ENCODE data around the gene MTRF1L.
A peak's percentile ranks its signal among the peaks of the same experiment; 100 is the strongest.

The MTRF1L gene

GRCh38 chr6:152948150-152948768, 54.2 kb downstream of the MTRF1L start:
- H3K9me2 ChIP-seq (replicated peaks; ENCODE audit: control insufficient read depth, low read length): no peaks in the 10 kb centered on the region
- no peaks in the 10 kb centered on the region for H3K9me3 ChIP-seq (ENCODE audit: control insufficient read depth, insufficient read depth, low read length)
- no peak overlapping the region for H3K4me2 ChIP-seq (ENCODE audit: low read length)
- H3K27me3 ChIP-seq (ENCODE audit: control insufficient read depth, low read length): peaks cover 10% of the 10 kb centered on the region; the same call in 1 of the 2 replicates
- H3K27ac ChIP-seq (ENCODE audit: low read depth, low read length): no peak overlapping the region
- no peak overlapping the region for H3K4me3 ChIP-seq (ENCODE audit: low read length)
- H3K79me2 ChIP-seq (ENCODE audit: control insufficient read depth, low read length): no peaks in the 10 kb centered on the region
- no peaks in the 10 kb centered on the region for H4K20me1 ChIP-seq (ENCODE audit: control insufficient read depth, insufficient read depth, low read depth, low read length)
- no peaks in the 10 kb centered on the region for H3K4me1 ChIP-seq (ENCODE audit: control insufficient read depth, low read length)
- no peaks in the 10 kb centered on the region for H3F3A ChIP-seq (ENCODE audit: control insufficient read depth, insufficient read depth)
- TF ChIP-seq EZH2phosphoT487 (IDR thresholded peaks at IDR 0.05; ENCODE audit: borderline replicate concordance, low read length) (no peak), CTCF (IDR thresholded peaks at IDR 0.05; ENCODE audit: low read depth, low read length, poor library complexity, severe bottlenecking) (peak; percentile 73)
- H3K36me3 ChIP-seq (ENCODE audit: control insufficient read depth, low read length): no peaks in the 10 kb centered on the region

DNA sequence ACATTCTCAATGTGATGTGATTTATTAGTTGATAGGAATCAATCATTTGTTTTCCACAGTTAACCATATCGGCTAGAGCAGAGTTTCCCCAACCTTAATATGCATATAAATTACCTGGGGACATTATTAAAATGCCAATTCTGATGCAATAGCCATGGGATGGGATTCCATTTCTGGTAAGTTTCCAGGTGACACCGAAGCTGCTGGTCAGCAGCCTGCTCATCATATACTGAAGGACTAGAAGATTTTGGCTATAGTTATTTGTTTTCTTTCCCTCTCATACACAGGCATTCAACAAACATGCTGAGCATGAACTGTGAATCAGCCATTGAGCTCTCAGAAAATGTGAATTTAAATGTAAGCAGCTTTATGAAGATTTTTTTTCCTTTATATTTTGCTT, 55.5 kb downstream of the MTRF1L start:
- no peaks in the 10 kb centered on the region for H3K9me2 ChIP-seq (replicated peaks; ENCODE audit: control insufficient read depth, low read length)
- H3K79me2 ChIP-seq (ENCODE audit: control insufficient read depth, low read length): no peaks in the 10 kb centered on the region
- H3F3A ChIP-seq (ENCODE audit: control insufficient read depth, insufficient read depth): no peaks in the 10 kb centered on the region
- no peaks in the 10 kb centered on the region for H3K4me1 ChIP-seq (ENCODE audit: control insufficient read depth, low read length)
- peaks cover 10% of the 10 kb centered on the region; the same call in 1 of the 2 replicates for H3K27me3 ChIP-seq (ENCODE audit: control insufficient read depth, low read length)
- H3K9me3 ChIP-seq (ENCODE audit: control insufficient read depth, insufficient read depth, low read length): no peaks in the 10 kb centered on the region
- H4K20me1 ChIP-seq (ENCODE audit: control insufficient read depth, insufficient read depth, low read depth, low read length): no peaks in the 10 kb centered on the region
- no peak overlapping the region for H3K4me3 ChIP-seq (ENCODE audit: low read length)
- H3K4me2 ChIP-seq (ENCODE audit: low read length): no peak overlapping the region
- TF ChIP-seq CTCF (IDR thresholded peaks at IDR 0.05; ENCODE audit: low read depth, low read length, poor library complexity, severe bottlenecking): no peak
- no peaks in the 10 kb centered on the region for H3K36me3 ChIP-seq (ENCODE audit: control insufficient read depth, low read length)
- H3K27ac ChIP-seq (ENCODE audit: low read depth, low read length): no peak overlapping the region

GRCh38 chr6:152946484-152946883, 56.0 kb downstream of the MTRF1L start:
- Histone ChIP-seq H3F3A (ENCODE audit: control insufficient read depth, insufficient read depth) (no peaks in the 10 kb centered on the region), H3K36me3 (ENCODE audit: control insufficient read depth, low read length) (no peaks in the 10 kb centered on the region), H3K4me3 (ENCODE audit: low read length) (no peak overlapping the region), H3K4me1 (ENCODE audit: control insufficient read depth, low read length) (no peaks in the 10 kb centered on the region), H3K9me2 (replicated peaks; ENCODE audit: control insufficient read depth, low read length) (no peaks in the 10 kb centered on the region), H4K20me1 (ENCODE audit: control insufficient read depth, insufficient read depth, low read depth, low read length) (no peaks in the 10 kb centered on the region), H3K4me2 (ENCODE audit: low read length) (no peak overlapping the region), H3K9me3 (ENCODE audit: control insufficient read depth, insufficient read depth, low read length) (no peaks in the 10 kb centered on the region), H3K27me3 (ENCODE audit: control insufficient read depth, low read length) (peaks cover 10% of the 10 kb centered on the region; the same call in 1 of the 2 replicates), H3K27ac (ENCODE audit: low read depth, low read length) (no peak overlapping the region), H3K79me2 (ENCODE audit: control insufficient read depth, low read length) (no peaks in the 10 kb centered on the region)
- TF ChIP-seq EZH2phosphoT487 (IDR thresholded peaks at IDR 0.05; ENCODE audit: borderline replicate concordance, low read length): no peak
- no peak for TF ChIP-seq CTCF (IDR thresholded peaks at IDR 0.05; ENCODE audit: low read depth, low read length, poor library complexity, severe bottlenecking)

Data from DOHH2 (cell line).